GM19099 (cell line): ENCODE data around the gene IRF2BPL.

Experiments used
- POLR2A ChIP-seq: IDR thresholded peaks from 3 replicates; pipeline ENCODE4 v1.6.1; 2011; ENCODE audit warnings: low read depth; ENCODE audit not compliant: insufficient read length; ENCODE audit errors: extremely low read depth

IRF2BPL gene

DNA sequence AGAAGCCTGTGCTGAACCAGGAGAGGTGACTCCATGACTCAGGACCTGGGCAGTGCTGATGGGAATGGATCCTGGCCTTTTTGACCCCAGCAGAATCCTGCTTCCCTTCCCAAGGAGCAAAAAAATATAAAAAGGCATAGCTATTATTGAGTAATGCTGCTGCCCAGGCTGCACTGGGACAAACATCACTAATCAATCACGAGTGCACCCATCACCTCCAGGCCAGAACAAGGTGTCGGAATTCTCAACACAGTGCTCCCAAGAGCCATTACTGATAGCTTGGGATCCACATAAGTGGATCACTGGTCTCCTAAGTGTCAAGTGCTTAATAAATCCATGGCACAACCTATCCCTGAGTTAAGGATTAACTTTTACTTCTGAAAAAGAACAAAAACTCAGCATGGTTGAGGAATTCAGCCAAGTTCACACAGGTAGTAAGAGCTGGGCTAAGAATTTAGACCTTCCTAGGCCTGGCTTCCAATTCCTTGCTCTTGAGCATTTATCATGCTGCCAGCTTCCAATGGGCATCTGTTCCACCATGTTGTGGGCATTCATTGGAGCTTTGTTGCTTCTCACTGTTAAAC, 31.9 kb downstream of the IRF2BPL start:
- TF ChIP-seq POLR2A, result no peak

DNA sequence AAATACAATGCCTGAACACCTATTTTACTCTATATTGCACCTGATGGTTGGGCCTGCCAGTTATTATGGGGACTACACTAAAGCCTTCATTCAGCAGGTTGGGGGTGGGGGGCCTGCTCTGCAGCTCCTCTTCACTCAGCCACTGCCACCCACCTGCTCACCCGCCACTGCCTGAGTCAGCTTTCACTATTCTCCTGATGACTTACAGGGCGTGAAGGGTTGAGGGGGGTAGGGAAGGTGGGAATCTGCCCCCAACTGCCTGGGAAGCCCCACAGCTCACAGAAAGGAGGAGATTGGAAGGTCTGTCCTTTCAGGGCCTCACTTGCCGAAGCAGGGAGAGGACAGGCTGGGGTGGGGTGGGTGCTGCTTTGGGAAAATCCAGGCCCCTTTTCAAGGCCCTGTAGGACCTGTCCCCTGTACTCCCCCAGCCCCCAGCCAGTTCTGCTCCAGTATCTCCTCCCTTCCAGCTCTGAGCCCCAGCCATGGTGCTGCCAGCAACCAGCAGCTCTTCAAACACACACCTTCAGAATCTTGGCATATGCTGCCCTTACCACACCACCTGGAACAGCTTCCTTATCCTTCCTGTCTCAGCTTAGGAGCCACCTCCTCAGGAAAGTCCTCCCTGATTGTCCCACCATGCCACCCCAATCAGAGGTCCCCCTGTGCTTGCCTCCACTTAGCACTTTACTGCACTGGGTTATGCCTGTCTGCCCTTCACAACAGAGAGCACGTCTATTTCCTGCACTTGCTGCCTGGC, 33.1 kb downstream of the IRF2BPL start:
- no peak for TF ChIP-seq POLR2A

DNA sequence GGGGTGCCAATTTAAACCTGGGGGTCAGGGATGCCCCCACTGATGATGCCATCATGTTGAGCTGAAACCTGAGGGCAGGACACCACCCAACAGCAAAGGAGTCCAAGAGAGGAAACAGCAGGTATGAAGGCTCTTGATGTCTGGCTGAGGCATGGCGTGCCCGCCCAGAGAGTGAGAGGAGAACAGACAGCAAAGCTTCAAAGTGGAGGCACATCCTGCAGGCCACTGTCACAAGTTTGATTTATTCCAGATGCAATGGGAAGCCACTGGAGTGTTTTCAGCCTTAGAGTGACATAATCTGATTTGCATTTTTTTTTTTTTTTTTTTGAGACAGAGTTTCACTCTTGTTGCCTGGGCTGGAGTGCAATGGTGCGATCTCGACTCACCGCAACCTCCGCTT, 34.8 kb downstream of the IRF2BPL start:
- TF ChIP-seq POLR2A, result no peak

DNA sequence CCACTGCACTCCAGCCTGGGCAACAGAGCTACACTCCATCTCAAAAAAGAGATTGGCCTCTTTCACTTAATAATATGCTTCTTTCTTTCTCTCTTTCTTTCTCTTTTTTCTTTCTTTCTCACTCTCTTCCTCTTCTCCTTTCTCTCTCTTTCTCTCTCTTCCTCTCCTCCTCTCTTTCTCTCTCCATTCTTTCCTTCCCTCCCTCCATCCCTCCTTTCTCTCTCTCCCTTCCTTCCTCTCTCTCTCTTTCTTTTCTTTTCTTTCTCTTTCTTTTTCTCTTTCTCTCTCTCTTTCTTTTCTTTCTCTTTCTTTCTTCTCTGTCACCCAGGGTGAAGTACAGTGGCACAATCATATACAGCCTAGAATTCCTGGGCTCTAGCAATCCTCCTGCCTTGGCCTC, 38.4 kb downstream of the IRF2BPL start:
- no peak for TF ChIP-seq POLR2A

DNA sequence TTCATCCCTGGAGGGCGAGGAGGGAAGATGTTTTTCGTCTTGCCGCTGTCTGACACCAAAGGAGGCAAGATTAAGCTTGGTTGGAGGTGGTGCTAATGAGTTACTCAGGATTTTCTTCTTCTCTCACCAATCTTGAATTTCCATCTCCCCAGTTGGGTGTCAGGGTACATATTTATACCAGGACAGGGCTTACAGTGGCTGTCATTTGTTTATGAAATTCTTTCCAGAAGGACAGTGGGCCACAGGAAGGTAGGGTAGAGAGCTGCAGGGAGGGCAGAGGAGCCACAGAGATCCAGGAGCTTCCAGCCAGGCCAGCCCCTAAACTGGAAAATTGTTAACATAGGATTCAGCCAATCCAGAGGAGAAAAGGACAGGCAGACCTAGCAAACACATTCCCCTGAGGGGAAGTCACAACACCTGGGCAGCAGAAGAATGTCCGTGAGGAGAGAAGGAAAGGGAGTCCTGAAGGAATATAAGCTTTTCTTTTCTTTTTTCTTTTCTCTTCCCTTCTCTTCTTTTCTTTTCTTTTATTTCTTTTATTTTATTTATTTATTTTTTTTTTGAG, 40.5 kb downstream of the IRF2BPL start:
- TF ChIP-seq POLR2A, result no peak

DNA sequence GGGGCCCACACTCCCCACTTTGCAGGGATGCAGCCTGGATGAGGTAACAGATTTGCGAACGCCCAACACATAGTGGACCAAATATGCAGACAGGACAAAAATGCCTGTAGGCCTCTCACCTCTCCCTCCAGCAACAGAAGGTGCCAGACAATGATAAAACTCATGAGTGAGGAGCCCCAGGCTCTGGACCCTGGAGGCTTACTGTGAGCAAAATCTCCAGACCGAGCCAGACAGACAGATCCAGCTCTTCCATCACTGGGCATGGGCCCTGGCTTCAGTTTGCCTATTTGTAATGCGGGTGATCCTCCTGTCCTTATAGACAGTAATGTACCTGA, 42.3 kb downstream of the IRF2BPL start:
- TF ChIP-seq POLR2A, result no peak

DNA sequence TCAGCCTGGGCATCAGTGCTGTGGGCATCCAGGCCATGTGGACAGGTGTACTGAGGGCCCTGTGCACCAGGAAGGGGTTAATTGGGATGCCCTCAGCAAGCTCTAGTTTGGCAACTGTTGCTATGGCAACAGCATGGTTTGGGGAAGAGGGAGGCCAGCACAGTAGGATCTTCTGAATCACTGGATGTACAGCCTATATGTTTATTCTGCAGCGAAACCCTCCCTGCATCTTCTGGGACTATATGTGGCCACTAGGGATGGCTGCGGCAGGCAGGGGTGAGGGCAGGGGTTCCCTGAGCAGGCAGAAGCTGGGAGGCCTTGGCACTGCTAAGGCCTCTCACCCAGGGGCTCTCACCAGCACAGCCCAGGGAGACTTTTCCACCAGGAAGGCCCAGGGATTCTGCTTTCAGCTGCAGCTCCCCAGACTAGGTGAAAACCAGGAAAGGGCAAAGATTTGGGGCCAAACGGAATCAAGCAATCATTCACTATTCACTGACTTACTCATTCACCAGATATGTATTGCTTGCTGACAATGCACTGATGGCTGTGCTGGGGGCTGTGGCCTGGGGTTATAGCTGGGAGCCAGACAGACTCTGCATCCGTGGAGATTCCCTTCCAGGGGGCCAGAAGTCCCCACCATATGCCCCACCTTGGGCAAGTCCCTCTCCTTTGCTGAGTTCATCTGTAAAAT, 42.8 kb downstream of the IRF2BPL start:
- no peak for TF ChIP-seq POLR2A

DNA sequence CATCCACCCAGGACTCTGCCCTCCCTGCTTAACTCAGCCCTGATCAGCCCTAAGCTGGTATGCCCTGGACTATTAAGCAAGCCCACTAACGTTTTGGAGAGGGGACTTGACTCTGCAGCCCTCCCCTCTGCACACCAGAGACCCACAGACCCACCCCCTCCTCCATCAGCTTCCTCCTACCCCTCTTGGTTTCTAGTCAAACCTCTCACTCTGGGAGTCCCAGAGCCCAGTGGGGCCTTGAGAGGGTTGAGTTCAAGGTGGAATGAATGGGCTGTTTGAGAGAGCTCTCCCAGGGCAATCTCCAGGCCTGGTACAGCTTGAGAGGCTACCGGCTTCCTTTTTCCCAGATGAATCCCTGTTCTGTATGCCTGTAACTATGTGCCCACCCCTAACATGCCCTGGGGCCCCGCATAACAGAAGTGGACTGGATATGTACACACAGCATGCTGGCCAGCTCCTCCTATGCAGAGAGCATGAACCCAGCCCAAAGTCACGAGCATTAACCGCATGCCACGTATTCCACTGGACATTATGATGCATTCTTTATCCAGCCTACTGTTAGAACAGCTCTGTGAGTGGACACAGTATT, 43.6 kb downstream of the IRF2BPL start:
- no peak for TF ChIP-seq POLR2A

DNA sequence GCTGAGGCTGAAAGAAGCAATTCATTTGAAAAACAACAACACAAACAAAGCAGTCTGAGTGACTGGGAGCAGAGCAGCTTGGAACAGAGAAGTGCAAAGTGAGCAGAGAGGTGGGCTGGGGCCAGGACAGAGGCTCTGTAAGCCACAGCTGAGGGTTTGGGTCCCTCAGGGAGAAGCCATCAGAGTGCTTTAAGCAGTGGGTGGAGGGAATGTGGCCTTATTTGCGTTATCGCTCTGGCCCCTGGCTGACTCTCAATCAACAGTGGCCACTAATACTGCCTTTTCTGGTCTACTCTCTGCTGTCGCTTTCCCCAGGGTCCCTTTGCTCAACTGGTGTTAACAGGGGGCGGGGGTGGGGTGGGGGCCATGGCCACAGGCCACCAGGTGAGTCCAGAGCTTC, 44.2 kb downstream of the IRF2BPL start:
- TF ChIP-seq POLR2A, result no peak

DNA sequence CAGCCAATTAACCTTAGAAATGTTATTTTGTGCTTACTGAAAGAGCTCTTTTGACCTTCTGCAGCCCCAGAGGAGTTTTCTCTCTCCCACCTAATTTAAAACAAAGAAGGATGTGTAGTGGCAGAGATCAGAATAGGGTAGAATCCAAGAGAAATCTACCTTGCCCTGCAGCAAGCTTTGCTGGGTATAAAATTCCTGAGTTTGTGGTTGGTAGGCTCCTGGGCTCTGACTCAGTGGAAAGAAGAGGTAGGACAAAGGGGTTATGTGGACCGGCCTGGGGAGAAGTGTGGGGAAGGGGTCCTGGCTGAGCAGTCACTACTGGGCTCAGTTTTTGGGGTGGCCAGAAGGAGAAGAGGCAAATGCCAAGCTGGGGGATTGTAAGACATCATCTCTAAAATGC, 46.8 kb downstream of the IRF2BPL start:
- TF ChIP-seq POLR2A, result no peak

DNA sequence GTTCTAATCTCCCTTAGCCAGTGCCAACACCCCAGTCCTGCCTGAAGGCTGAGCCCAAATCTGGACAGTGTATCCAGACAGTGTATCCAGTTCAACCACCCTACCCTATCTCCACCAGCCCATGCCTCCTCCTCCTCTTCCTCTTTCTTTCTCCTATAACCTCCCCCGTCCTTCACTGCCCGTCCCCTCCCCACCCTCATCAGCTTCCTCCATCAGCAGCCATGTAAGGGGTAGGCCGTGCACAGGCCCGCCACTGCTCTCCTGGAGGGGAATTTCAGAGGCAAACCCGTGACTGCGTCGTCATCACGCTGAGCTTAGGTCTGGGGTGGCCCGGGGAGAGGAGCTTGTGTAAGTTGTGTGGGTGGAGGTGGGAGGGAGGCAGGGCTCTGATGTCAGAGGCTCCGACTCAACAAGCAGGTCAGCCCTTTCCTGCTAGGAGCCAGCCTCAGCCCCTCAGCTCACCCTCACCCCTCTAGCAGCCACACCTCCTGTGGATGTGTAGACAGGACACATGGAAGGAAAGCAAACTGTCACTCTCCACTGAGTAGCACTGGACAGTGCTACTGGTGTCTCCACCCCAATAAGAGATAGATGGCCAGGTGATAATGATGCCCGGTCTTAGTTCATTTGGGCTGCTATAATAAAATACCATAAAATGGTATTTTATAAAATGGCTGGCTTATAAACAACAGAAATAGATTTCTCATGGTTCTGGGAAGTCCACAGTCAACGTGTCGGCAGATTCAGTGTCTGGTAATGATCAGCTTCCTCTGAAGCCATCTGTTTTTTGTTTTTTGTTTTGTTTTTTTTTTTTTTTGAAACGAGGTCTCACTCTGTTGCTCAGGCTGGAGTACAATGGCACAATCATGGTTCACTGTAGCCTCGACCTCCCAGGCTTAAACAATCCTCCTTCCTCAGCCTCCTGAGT, 50.5 kb downstream of the IRF2BPL start:
- no peak for TF ChIP-seq POLR2A

DNA sequence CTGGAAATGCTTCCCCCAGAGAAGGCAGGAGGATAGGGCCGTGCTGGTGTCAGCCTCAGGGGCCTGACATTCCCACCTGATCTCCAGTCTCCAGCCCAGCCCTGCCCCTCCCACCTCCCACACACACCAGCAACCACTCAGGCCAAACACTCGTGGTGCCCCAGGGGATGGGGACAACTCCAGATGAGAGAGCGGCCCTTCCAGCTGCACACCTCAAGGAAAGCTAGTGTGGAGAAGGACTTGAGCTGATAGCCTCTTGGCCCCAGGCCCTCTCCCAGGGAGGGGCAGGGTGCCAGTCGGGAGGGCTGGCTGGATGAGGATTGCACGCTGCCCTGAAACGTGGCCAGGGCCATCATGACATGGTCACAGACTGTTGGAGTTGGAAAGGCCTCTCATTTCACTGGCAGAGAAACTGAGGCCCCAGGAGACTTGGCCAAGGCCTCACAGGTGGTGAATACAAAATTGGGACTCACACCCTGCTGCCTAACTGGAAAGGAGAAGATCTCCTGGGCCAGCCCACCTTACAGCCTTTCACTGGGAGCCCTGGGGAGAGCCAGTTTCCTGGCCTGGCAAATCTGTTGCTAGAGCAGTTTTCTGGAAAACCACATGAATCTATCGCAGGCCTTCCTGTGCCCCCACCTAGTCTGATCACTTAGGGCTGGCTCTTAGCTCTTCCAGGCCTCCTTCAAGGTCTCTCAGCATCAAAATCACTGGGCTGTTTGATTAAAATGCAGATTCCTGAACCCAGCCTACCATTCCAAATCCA, 52.1 kb downstream of the IRF2BPL start:
- TF ChIP-seq POLR2A, result no peak

DNA sequence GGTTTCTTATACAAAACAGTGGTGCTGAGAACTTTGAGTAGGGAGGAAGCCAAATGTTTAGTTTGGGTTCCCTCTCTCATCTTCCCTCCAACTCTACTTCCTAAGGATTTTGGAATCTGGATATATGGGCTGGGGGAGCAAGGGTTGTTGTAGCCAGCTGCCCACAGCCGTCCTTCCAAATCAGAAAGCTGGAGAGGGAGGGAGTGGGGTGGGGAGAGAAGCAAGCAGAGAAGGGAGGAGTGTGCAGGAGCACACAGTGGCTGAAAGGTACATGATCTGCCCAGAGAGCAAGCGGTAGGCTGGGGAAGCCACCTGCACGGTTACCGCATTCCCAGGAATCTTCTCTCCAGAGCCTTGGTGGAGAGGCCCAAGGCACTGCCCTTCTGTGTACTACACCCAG, 52.7 kb downstream of the IRF2BPL start:
- no peak for TF ChIP-seq POLR2A

DNA sequence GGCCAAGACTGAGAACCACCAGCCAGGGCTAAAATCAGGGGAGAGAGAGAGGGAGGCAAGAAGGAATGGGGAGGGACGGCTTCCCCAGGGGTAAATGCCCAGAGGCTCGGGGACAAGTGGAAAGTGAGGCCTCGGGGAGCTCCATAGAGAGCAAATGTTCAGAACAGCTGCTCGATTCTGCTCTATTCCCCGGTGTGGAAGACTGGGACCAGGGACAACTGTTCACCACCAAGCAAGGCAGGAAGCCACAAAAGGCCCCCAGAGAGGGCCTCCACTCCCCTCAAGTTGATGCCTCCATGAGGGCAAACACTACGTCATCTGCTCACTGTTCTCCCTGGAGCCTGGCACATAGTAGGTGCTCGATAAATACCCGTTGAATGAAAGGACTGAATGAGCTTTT, 53.5 kb downstream of the IRF2BPL start:
- no peak for TF ChIP-seq POLR2A
